ENCODE measurements around the gene PNMT. TPM values are rescaled to one million over a fixed set of nuclear protein-coding genes. Genes with fewer than 3 reads are reported as not detected.
A peak's percentile ranks its signal among the peaks of the same experiment; 100 is the strongest.

Gene PNMT
- total RNA-seq, 1 experiment from 2014 or later = 1.1 TPM

DNA sequence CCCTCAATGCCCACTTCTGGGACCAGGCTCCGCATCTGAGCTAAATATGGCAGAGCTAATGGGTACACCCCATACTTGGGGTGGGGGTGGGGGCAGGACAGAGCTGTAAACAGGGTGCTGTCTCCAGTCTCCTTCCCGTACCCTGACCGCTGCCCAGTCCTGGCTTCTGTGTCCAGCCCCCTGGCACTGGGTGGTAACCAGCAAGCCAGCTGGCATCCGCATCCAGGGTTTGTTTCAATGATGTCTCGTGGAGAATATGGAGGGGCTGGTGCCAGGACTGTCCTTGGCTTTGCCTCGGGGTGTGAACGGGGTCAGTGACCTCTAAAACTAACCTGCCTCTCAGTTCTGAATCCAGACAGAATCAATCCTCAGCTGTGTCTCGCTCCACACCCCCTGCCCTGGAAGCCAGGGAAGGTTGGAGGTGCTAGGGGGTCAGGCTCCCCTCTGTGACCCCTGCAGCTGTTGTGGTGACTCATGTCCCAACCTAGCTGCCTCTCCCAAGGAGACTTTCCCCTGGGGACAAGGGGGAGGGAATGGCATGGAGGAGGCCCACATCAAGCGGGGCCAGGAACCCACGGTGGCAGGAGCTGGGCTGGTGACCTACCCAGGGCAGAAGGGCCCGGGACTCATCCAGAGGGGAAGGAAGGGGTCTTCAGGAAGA lies 1.5 kb upstream of the PNMT start:
- peak in 1 of 2 experiments; percentile 22 for DNase-seq
- H3K36me3 ChIP-seq (ENCODE audit: low read depth) = no peaks in the 10 kb centered on the region
- H4K20me1 ChIP-seq (ENCODE audit: insufficient read depth) = no peaks in the 10 kb centered on the region
- peaks cover 35% of the 10 kb centered on the region for H3K4me1 ChIP-seq (replicated peaks; ENCODE audit: insufficient read depth)
- H3K79me2 ChIP-seq (ENCODE audit: low read depth) = no peaks in the 10 kb centered on the region
- ChIA-PET POLR2A (ENCODE audit: unreplicated experiment) (interaction anchor here (0.6 kb wide), 2 partner anchors 9 to 215 kb away, joined by 3 to 4 read pairs; no protein-coding TSS in a partner anchor), CTCF (interaction anchor here (0.6 kb wide), 2 partner anchors 12 to 63 kb away, joined by 3 read pairs; no protein-coding TSS in a partner anchor)
- no peak overlapping the region for H3K4me3 ChIP-seq
- H2AFZ ChIP-seq = no peak overlapping the region
- no peaks in the 10 kb centered on the region for H3K27me3 ChIP-seq (ENCODE audit: insufficient read depth, low read depth)
- H3K27ac ChIP-seq = no peak overlapping the region
- H3K9me2 ChIP-seq (ENCODE audit: insufficient read depth) = no peaks in the 10 kb centered on the region
- no peak for TF ChIP-seq EZH2 (IDR thresholded peaks at IDR 0.05; ENCODE audit: low read depth)
- TF ChIP-seq, protein P1, sequence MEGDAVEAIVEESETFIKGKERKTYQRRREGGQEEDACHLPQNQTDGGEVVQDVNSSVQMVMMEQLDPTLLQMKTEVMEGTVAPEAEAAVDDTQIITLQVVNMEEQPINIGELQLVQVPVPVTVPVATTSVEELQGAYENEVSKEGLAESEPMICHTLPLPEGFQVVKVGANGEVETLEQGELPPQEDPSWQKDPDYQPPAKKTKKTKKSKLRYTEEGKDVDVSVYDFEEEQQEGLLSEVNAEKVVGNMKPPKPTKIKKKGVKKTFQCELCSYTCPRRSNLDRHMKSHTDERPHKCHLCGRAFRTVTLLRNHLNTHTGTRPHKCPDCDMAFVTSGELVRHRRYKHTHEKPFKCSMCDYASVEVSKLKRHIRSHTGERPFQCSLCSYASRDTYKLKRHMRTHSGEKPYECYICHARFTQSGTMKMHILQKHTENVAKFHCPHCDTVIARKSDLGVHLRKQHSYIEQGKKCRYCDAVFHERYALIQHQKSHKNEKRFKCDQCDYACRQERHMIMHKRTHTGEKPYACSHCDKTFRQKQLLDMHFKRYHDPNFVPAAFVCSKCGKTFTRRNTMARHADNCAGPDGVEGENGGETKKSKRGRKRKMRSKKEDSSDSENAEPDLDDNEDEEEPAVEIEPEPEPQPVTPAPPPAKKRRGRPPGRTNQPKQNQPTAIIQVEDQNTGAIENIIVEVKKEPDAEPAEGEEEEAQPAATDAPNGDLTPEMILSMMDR (conservative IDR thresholded peaks at IDR 0.05) = no peak
- peak overlapping the region; percentile 22; the same call in 1 of the 2 replicates for H3K4me2 ChIP-seq
- peaks cover 23% of the 10 kb centered on the region; the same call in 1 of the 2 replicates for H3F3A ChIP-seq (ENCODE audit: insufficient read depth, low read depth)
- no TSS peak for BruUV-seq (replicated peaks)
- no peaks in the 10 kb centered on the region for H3K9me3 ChIP-seq (ENCODE audit: insufficient read depth, low read depth)
- intact Hi-C loops (cut with micrococcal nuclease; ENCODE audit: unreplicated experiment) = no loop called here

DNA sequence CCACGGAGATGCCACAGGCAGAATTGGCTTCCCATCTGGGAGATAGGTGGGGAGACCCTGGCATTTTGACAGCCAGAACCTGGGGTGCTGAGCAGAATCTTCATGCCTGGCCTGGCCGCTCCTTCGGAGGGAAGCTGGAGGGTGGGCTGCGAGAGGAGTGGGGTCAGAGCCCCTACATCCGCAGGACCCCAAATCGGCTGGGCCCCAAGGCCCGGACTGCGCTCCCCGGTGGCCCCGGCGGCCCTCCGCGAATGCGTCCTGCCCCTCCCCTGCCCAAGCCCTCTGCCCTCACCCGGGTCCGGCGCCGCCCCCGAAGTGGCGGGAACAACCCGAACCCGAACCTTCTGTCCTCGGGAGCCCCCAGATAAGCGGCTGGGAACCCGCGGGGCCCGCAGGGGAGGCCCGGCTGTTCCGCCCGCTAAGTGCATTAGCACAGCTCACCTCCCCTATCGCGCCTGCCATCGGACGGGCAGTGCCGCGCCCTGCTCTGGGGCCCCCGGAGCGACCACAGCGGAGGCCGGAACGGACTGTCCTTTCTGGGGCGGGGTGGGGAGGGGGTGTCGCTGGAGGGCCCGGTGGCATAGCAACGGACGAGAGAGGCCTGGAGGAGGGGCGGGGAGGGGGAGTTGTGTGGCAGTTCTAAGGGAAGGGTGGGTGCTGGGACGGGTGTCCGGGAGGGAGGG lies 850 bp upstream of the PNMT start:
- POLR2A ChIA-PET (ENCODE audit: unreplicated experiment) = interaction anchor here (0.6 kb wide), 2 partner anchors 8 to 214 kb away, joined by 3 to 4 read pairs; no protein-coding TSS in a partner anchor

More for the DNA sequence above, 850 bp upstream of the PNMT start:
- Histone ChIP-seq H2AFZ (no peak overlapping the region), H3K9me2 (ENCODE audit: insufficient read depth) (no peaks in the 10 kb centered on the region), H3K4me3 (no peak overlapping the region), H3K4me2 (peak overlapping the region; percentile 83; the same call in 1 of the 2 replicates), H3K27ac (no peak overlapping the region), H4K20me1 (ENCODE audit: insufficient read depth) (no peaks in the 10 kb centered on the region), H3K79me2 (ENCODE audit: low read depth) (no peaks in the 10 kb centered on the region), H3F3A (ENCODE audit: insufficient read depth, low read depth) (peaks cover 23% of the 10 kb centered on the region; the same call in 1 of the 2 replicates), H3K9me3 (ENCODE audit: insufficient read depth, low read depth) (no peaks in the 10 kb centered on the region), H3K27me3 (ENCODE audit: insufficient read depth, low read depth) (no peaks in the 10 kb centered on the region), H3K36me3 (ENCODE audit: low read depth) (no peaks in the 10 kb centered on the region), H3K4me1 (replicated peaks; ENCODE audit: insufficient read depth) (peaks cover 35% of the 10 kb centered on the region)
- BruUV-seq (replicated peaks) = no TSS peak
- CTCF ChIA-PET = interaction anchor here (0.5 to 0.6 kb wide), 2 partner anchors 13 to 62 kb away, joined by 3 read pairs; no protein-coding TSS in a partner anchor
- intact Hi-C loops (cut with micrococcal nuclease; ENCODE audit: unreplicated experiment) = no loop called here
- DNase-seq = peak in 1 of 2 experiments; percentile 27
- TF ChIP-seq EZH2 (IDR thresholded peaks at IDR 0.05; ENCODE audit: low read depth) = no peak
- TF ChIP-seq, protein P1 (conservative IDR thresholded peaks at IDR 0.05) = no peak
